IPS DF 4.7 (cell line): ENCODE results near the gene ZNF823.
"Not testable (repeated sequence)": the region's sequence is repeated elsewhere in the genome, so short reads cannot be mapped to it uniquely, and the experiment has no call there.

Source experiments
- DNase-seq: peaks from one replicate; pipeline ENCODE4 v3.0.0-alpha.2; 2013; ENCODE audit warnings: low spot score; ENCODE audit errors: extremely low read depth

ZNF823 gene

DNA sequence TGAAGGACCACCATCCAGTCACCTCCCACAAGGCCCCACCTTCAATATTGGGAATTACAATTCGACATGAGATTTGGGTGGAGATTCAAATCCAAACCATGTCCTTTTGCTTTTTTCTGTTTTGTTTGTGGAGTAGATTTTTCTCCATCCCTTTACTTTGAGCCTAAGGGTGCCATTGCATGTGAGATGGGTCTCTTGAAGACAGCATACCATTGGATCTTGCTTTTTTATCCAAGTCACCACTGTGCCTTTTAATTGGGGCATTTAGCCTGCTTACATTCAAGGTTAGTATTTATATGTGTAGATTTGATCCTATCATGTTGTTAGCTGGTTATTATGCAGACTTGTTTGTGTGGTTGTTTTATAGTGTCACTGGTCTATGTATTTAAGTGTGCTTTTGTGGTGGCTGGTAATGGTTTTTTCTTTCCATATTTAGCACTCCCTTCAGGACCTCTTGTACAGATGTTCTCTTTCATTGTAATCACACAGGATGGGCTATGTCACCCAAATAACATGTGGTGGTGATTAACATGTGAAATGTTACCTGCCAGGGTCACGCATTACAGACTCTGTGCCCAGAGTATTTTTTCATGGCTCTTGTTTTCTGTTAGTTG, 58.0 kb downstream of the ZNF823 start:
- DNase-seq: no peak

DNA sequence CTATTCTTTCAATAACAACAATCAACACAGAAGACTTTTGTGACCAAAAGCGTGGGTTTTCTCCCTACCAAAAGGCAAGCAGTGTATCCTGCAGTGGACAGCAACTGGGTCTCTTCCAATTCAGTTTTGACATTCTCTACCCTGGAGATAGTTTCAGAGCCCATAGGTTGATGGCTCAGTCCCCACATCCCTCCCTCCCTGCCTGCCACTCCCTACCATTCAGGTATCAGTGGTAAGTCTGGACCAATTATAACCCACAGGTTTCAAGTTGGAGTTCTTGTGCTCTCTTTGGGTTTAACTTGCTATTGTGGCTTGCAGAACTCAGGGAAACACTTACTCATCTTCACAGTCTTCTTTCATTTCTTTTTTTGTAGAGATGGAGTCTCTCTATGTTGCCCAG, 60.2 kb downstream of the ZNF823 start:
- no peak for DNase-seq

DNA sequence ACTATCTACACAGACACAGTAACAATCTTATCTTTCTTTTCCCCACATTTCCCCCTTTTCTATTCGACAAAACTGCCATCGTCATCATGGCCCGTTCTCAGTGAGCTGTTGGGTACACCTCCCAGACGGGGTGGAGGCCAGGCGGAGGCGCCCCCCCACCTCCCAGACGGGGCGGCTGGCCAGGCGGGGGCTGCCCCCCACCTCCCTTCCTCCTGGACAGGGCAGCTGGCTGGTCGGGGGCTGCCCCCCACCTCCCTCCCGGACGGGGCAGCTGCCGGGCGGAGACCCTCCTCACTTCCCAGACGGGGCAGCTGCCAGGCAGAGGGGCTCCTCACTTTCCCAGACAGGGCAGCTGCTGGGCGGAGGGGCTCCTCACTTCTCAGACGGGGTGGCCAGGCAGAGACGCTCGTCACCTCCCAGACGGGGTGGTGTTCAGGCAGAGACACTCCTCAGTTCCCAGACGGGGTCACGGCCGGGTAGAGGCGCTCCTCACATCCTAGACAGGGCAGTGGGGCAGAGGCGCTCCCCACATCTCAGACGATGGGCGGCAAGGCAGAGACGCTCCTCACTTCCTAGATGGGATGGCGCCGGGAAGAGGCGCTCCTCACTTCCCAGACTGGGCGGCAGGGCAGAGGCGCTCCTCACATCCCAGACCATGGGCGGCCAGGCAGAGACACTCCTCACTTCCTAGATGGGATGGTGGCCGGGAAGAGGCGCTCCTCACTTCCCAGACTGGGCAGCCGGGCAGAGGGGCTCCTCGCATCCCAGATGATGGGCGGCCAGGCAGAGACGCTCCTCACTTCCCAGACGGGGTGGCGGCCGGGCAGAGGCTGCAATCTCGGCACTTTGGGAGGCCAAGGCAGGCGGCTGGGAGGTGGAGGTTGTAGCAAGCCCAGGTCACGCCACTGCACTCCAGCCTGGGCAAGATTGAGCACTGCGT, 61.8 kb downstream of the ZNF823 start:
- not testable (repeated sequence) for DNase-seq

DNA sequence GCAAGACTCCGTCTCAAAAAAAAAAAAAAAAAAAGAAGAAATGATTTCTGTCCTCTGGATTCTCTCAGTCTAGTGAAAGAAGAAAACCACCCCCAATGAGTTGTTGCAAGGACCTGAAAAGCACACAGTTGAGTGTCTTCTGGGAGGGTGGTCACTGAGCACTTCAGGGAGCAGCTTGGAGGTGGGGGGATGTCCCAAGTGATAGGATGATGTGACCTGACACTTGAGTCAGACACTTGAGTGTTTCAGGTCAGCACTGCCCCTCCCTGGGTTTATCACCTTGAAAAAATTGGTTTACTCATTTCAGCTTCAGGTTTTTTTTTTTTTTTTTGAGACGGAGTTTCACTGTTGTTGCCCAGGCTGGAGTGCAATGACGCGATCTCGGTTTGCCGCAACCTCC, 63.2 kb downstream of the ZNF823 start:
- no peak for DNase-seq

DNA sequence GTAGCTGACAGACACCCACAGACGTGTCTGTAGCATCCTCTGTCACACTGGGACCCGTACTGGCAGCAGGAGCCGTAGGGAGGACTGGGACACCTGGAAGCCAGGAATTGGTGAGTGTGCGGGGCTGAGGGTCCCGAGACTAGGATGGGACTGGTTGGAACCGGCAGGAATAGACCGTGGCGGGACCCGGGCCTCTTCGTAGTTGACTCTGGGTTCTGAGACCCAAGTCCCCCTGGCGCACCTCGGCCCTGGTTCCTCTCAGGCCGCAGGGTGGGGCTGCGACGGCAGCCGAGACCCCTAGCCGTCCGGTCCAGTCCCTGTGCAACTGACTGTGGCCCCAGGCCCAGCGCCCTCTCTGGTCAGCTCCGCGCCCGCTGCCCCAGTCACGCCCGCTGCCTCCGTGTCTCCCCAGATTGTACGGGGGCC, 64.7 kb downstream of the ZNF823 start:
- DNase-seq: no peak

DNA sequence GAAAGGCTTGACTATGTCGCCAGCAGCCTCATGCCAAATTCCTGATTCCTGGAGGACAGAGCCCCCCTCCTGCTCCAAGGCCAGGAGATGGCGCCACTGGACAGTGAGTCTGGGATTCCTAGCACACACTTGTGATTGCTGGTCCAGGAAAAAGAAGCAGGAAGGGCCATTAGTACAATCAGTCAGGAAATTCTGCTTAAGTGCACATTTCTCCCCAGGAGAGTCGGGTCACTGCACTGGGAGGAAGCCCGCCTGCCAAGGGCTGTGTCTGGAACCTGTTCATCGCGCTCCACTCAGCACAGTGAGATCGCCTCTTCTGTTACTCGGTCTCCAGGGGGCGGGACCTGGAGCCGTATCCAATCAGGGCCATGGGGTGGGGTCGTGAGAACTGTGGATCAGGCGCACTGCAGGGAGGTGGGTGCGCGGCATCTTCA, 65.1 kb downstream of the ZNF823 start:
- no peak for DNase-seq
